ENCODE measurements around the gene ZFYVE9. TPM values are rescaled to one million over a fixed set of nuclear protein-coding genes. Genes with fewer than 3 reads are reported as not detected.

Gene ZFYVE9
- total RNA-seq, 1 experiment from 2014 or later: 28.4 TPM

GRCh38 chr1:52125736-52126359 is 16.0 kb upstream of the ZFYVE9 start:
- Histone ChIP-seq H3K23me2 (ENCODE audit: insufficient read length, low read depth, low read length, poor library complexity, severe bottlenecking) (no peaks in the 10 kb centered on the region), H4K91ac (ENCODE audit: insufficient read length, low read depth, low read length) (no peak overlapping the region), H3K56ac (ENCODE audit: insufficient read length, low read depth, low read length) (no peak overlapping the region), H4K20me1 (ENCODE audit: control insufficient read depth, insufficient read depth, insufficient read length) (no peaks in the 10 kb centered on the region), H3K27ac (ENCODE audit: insufficient read length, low read depth, low read length) (no peak overlapping the region), H3K14ac (ENCODE audit: insufficient read depth, low read length) (no peak overlapping the region), H3K9ac (ENCODE audit: extremely low read depth, insufficient read length, low read length) (no peak overlapping the region), H3K27me3 (ENCODE audit: insufficient read depth, low read length) (no peaks in the 10 kb centered on the region), H3T11ph (ENCODE audit: low read length) (no peak overlapping the region), H4K5ac (ENCODE audit: insufficient read length, low read depth, low read length) (no peak overlapping the region), H2BK15ac (ENCODE audit: low read depth, low read length) (no peak overlapping the region), H3K79me1 (ENCODE audit: insufficient read depth, low read depth, low read length, poor library complexity, severe bottlenecking) (no peaks in the 10 kb centered on the region), H2AK5ac (ENCODE audit: insufficient read length, low read length) (no peak overlapping the region), H2AFZ (ENCODE audit: low read length) (no peak overlapping the region), H2BK12ac (ENCODE audit: insufficient read length, low read depth, low read length) (no peak overlapping the region), H2BK20ac (ENCODE audit: low read depth, low read length, poor library complexity, severe bottlenecking) (no peak overlapping the region), H2BK120ac (ENCODE audit: low read depth, low read length, poor library complexity, severe bottlenecking) (no peak overlapping the region), H3K23ac (ENCODE audit: insufficient read length, low read depth, low read length) (no peak overlapping the region), H3K79me2 (ENCODE audit: insufficient read depth, low read length) (no peaks in the 10 kb centered on the region), H2BK5ac (ENCODE audit: insufficient read length, low read length) (no peak overlapping the region), H3K9me3 (ENCODE audit: control insufficient read depth, low read depth, low read length) (no peaks in the 10 kb centered on the region), H4K8ac (replicated peaks; ENCODE audit: insufficient read length, low read depth, low read length) (no peak overlapping the region), H3K4me1 (ENCODE audit: insufficient read depth, low read length) (no peaks in the 10 kb centered on the region), H3K18ac (ENCODE audit: insufficient read length, low read depth, low read length) (no peak overlapping the region), H3K4ac (ENCODE audit: low read depth, low read length) (no peak overlapping the region), H3K4me2 (ENCODE audit: insufficient read depth, insufficient read length, low read length) (no peak overlapping the region)
- DNase-seq: no peak
- Mint-ChIP-seq H3K4me1 (peaks cover 0 to 4% of the 10 kb centered on the region in 2 experiments; a peak in 1 of 4 replicates), H3K27ac (no peak overlapping the region), H3K9me3 (no peaks in the 10 kb centered on the region), H3K27me3 (ENCODE audit: low read depth) (peaks cover 18% of the 10 kb centered on the region), H3K4me3 (no peak overlapping the region), H3K36me3 (ENCODE audit: insufficient read depth in 1 of 3, low read depth in 3 of 3) (no peaks in the 10 kb centered on the region)
- no peak for TF ChIP-seq CTCF (conservative IDR thresholded peaks at IDR 0.05)
